ENCODE measurements around the gene SIL1.

The SIL1 gene

DNA sequence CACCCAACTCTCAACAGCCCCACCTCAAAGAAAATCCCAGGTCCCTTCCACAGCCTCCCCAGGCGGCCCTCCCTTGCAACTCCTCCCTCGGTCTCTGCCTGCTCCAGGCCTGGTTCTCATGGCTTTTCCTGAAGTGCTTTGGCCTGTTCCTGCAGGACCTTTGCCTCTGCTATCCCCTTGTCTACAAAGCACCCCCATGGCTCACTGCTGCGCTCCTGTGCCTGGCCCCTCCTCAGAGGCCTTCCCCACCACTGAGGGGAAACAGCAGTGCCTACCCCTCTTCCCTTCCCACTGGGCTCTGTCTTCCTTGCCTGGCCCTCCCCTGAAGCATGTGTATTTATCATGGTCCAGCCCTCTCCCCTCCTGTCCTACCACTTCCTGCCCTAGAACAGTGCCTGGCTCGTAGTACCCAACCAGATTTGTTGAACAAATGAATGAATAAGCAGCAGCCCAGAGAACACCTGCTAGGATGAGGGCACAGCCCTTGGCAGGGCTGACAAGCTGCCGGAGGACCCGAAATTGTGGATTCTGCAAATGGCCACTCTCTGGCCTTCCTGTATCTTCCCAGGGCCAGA lies 254.5 kb downstream of the SIL1 start:
- no peak for DNase-seq (ENCODE audit: low read depth)
- H3K4me3 ChIP-seq (ENCODE audit: control insufficient read depth, low read depth, low read length): no peak overlapping the region
- TF ChIP-seq, protein P1, sequence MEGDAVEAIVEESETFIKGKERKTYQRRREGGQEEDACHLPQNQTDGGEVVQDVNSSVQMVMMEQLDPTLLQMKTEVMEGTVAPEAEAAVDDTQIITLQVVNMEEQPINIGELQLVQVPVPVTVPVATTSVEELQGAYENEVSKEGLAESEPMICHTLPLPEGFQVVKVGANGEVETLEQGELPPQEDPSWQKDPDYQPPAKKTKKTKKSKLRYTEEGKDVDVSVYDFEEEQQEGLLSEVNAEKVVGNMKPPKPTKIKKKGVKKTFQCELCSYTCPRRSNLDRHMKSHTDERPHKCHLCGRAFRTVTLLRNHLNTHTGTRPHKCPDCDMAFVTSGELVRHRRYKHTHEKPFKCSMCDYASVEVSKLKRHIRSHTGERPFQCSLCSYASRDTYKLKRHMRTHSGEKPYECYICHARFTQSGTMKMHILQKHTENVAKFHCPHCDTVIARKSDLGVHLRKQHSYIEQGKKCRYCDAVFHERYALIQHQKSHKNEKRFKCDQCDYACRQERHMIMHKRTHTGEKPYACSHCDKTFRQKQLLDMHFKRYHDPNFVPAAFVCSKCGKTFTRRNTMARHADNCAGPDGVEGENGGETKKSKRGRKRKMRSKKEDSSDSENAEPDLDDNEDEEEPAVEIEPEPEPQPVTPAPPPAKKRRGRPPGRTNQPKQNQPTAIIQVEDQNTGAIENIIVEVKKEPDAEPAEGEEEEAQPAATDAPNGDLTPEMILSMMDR (conservative IDR thresholded peaks at IDR 0.05; ENCODE audit: control insufficient read depth, insufficient read depth, low read depth, low read length): no peak

DNA sequence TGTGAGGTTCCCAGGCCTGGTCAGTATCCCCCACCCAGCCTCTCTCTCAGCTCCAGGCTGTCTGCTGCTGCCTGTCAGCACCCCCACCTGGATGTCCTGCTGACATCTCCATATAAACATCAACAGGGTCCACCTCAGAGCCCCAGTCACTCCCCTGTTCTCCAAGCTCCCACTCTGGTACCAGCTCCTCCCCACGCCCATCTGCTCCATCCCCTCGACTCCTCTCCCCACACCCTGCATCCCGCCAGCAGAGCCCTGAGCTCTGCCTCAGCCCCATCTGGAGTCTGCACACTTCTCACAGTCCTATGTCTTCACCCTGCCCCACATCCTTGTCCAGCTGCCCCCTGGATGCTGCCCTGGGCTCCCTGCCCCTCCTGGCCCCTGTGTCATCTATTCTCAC lies 255.3 kb downstream of the SIL1 start:
- TF ChIP-seq, protein P1 (conservative IDR thresholded peaks at IDR 0.05; ENCODE audit: control insufficient read depth, insufficient read depth, low read depth, low read length): no peak
- no peak for DNase-seq (ENCODE audit: low read depth)
- no peak overlapping the region for H3K4me3 ChIP-seq (ENCODE audit: control insufficient read depth, low read depth, low read length)

DNA sequence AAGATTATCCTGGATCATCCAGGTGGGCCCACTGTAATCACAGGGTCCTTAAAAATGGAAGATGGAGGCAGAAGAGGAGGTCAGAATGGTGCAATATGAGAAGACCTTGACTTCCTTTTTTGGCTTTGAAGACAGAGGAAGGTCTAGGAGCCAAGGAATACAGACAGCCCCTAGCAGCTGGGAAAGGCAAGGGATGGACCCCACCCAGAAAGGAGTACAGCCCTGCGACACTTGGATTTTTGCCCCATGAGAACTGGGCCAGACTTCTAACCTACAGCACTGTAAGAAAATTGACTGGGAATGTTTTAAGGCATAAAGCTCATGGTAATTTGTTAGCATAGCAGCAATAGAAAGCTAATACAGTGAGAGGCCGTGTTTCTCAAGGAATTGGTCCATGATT lies 256.1 kb downstream of the SIL1 start:
- TF ChIP-seq, protein P1 (conservative IDR thresholded peaks at IDR 0.05; ENCODE audit: control insufficient read depth, insufficient read depth, low read depth, low read length): no peak
- no peak overlapping the region for H3K4me3 ChIP-seq (ENCODE audit: control insufficient read depth, low read depth, low read length)
- no peak for DNase-seq (ENCODE audit: low read depth)

DNA sequence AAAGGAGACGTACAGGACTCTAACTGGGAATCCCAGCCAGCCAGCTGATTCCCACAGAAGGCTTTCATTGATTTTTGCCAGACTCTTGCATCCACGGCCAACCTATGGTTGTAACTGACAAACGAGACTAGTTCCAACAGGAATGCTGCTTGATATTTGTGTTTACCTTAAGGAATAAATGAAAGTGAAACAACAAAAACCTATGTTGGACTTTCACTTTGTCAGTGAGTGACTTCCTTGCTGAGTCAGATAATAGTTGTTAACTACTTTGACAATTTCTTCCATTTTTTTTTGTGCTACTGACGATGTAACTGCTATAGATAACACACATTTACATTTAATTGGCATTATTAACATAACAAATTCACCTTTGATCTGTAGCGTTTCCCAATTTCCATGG lies 259.6 kb downstream of the SIL1 start:
- no peak overlapping the region for H3K4me3 ChIP-seq (ENCODE audit: control insufficient read depth, low read depth, low read length)
- no peak for DNase-seq (ENCODE audit: low read depth)
- TF ChIP-seq, protein P1 (conservative IDR thresholded peaks at IDR 0.05; ENCODE audit: control insufficient read depth, insufficient read depth, low read depth, low read length): no peak

DNA sequence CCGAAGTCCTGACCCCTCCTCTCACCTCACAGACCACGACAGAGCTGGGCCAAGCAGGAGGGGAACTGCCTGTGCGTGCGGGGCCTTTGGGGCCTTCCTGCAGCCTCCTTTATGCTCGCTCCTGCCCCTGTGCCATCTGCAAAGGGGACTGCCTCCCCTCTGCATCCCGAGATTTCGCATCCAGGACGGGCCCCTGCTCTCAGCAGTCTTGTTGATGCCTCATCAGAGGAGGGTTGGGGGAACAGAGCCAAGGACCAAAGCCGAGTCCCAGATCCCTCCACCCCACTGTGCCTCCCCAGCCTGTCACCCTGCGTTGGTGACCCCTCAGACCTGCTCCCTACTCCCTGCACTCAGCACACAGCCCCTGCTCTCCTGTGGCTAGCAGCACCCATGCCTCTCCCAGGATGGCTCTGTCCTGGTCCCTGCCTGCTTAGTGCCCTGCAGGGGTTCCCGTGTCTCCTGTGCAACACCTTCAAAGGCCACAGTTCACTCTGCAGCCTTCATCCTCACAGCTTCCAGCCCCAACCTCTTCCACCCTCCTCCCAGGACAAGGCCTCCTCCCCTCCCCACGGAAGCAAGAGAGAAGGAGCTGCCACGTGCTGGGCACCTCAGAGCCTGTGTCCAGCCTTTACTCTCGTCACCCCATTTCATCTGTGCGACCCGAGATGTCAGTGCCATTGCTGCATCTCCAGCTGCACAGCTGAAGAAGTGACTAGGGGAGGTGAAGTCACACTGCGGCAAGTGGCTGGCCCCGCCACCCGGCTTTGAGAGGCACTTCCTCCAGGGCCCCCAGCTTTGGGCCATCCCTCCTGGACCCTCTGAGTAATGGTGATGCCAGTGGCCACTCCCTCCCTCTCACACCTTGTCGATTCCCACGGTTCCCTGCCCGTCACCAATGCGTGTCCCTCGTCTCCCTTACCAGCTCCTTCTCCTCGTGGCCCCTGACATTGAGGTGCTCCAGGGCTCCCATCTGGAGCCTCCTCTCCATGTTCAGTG lies 260.5 kb downstream of the SIL1 start:
- no peak overlapping the region for H3K4me3 ChIP-seq (ENCODE audit: control insufficient read depth, low read depth, low read length)
- no peak for DNase-seq (ENCODE audit: low read depth)
- TF ChIP-seq, protein P1 (conservative IDR thresholded peaks at IDR 0.05; ENCODE audit: control insufficient read depth, insufficient read depth, low read depth, low read length): no peak

DNA sequence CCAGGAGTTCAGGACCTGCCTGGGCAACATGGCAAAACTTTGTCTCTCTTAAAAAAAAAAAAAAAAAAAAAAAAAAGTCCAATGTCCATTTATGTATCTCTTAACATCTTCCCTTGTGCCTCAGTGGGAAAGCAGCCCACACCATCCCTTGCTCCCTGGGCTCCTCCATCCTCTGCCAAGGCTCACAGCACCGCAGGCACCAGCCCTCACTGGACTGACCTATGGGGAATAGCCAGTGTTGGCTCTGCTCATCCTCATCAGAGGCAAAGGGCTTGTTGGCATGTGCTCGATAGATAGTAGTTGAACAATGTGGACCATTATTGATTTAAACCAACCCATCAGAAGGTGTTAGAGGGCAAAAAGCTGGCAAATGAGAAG lies 261.2 kb downstream of the SIL1 start:
- H3K4me3 ChIP-seq (ENCODE audit: control insufficient read depth, low read depth, low read length): no peak overlapping the region
- no peak for DNase-seq (ENCODE audit: low read depth)
- TF ChIP-seq, protein P1 (conservative IDR thresholded peaks at IDR 0.05; ENCODE audit: control insufficient read depth, insufficient read depth, low read depth, low read length): no peak

All from fibroblast of mammary gland (primary cell).